Stimulated activated CD4-positive, alpha-beta T cell treated with anti-CD3 and anti-CD28 coated beads, Interleukin-1b, Interleukin-23, amount 100 ng/mL, for 1 hour (primary cell): ENCODE results near the gene PTPRO.
"Not testable (repeated sequence)": the region's sequence is repeated elsewhere in the genome, so short reads cannot be mapped to it uniquely, and the experiment has no call there.

Experiments used
- DNase-seq, 2 donors: peaks; one replicate each; pipeline ENCODE4 v3.0.0-alpha.2; 2020; ENCODE audit warnings: low read depth in 2 of 2

PTPRO gene

DNA sequence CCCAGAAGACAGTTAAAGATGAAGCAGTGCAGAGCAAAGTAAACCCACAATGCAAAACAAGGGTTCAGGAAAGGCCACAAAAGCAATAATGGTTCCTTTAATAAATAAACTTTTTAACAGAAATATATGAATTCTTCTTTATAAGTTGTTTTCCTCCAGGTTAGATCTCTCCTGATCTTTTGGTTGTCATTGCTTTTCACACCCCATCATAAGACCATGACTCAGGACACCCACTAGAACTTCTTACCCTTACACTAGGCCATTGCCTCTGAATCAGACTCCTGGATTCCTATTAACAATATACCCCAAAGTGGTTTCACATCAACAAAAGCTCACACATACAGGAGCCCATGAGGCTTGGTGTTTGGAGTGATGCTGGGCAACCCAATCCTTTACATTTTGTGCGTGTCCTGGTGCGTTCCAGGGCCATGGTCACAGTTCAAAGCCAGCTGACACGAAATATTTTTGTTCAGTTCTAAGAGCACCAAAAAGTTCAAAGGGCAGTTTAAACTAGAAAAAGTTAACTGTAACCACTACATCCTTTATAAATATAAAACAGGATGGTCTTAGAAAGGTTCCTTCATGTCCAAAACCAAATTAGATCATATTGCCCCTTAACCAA, 279.9 kb downstream of the PTPRO start:
- DNase-seq = no peak

DNA sequence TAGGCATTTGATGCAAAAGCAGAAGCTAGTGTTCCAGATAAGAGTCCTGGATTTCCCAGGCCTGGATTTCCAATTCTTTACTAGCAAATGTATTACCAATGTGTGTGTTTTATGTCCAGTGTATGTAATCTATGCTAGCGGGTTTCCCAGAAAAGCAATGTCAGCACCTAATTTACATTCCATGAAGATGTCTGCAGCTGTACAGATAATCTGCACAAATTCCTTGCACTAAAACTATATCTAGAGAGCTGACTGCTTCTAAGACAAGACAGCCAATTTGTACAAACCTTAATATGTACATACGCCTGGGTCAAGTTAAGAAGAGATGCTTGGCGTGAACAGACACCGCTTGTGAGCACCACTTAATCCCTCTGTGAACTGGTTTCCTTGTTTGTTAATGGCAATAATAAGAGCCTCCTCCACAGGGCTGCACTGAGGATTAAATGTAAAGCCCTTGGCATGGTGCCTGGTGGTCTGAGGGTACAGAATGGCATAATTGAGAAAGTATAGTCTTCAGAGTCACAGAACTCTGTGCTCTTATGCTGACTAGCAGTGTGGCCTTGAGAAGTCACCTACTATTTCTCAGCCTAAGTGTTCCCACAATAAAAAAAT, 281.3 kb downstream of the PTPRO start:
- no peak for DNase-seq

DNA sequence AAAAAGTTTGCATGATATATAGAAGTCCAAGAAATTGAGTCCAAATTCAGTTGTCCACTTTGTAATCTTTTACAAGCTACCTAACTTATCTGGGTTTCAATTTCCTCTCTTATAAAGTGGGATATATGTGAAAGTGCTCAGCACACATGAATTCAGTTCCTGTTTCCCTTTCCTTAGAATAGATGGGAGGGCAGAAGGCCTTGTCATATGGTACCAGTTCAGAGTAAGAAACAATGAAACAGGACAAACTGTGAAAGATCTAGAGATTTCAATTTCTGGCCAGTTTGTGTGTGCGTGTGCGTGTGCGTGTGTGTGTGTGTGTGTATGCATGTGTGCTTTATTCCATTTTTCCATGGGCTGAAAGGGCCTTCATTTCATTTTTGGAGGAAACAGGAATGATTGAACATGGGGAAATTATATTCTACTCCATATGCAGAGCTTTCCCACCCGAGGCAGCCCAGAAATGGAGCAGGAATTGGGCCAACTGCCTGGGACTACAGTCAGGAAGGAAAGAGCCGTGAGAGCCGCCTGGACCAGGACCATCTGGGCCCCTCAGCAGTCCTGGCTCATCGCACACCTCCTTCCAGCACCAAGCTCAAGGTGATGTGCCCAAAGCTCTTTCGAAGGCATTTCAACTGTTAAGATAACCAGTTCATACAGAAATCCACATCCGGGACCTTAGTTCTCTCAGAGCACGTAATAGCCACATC, 283.7 kb downstream of the PTPRO start:
- no peak for DNase-seq

DNA sequence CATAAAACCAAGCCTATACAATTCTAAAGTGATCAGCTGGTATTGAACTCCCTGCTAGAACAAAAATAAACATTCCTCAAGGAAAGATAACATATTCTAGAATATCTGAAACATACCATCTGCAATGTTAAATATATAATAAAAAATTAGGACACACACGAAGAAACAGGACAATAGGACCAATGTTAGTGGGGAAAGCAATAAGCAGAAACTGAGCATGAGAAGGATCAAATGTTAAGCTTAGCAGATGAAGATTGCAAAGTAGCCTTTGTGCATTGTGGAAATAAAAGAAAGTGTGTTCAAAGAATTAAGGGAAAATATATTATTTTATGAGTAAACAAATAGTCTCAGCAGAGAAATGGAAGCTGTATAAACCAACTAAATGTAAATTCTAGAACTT, 286.1 kb downstream of the PTPRO start:
- no peak for DNase-seq

DNA sequence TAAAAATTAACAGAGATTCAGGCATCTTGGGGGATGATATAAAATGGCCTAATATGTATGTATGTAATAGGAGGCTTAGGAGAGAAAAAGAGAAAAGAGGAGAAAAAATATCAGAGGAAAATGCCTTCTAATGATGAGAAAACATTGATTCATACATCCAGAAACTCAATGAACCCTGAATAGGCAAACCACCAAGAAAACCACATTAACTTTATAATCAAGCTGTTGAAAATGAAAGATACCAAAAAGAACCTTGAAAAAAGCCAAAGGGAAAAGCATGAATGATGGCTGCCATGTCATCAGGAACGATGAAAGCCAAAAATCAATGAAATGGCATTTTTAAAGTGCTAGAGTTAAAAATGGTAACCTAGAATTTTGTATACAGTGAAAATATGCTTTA, 286.6 kb downstream of the PTPRO start:
- DNase-seq = no peak

DNA sequence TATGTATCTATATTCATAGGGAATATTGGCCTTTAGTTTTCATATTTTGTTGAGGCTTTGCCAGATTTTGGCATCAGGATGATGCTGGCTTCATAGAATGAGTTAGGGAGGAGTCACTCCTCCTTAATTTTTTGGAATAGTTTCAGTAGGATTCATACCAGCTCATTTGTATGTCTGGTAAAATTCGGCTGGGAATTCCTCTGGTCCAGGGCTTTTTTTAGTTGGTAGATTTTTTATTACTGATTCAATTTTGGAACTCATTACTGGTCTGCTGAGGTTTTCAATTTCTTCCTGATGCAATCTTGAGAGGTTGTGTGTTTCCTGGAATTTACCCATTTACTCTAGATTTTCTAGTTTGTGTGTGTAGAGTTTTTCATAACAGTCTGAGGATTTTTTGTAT, 291.7 kb downstream of the PTPRO start:
- no peak for DNase-seq

DNA sequence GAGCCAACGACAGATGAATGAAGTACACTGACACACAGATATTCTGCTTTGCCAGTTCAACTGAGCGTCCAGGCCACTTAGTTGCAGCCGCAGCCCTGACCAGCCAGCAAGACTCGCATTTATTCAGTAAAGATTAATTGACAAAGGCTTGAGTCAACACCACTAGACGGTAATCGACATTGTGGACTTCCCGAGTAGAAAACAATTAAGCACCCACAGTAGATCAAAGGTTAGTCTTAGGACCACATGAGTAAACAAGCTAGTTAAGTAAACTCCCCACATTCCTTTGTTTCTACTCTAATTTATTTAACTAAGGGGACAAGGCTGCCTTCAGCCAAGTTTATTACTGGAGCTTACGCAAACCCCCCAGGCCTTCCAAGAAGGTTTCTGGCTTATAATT, 294.2 kb downstream of the PTPRO start:
- DNase-seq = not testable (repeated sequence)

DNA sequence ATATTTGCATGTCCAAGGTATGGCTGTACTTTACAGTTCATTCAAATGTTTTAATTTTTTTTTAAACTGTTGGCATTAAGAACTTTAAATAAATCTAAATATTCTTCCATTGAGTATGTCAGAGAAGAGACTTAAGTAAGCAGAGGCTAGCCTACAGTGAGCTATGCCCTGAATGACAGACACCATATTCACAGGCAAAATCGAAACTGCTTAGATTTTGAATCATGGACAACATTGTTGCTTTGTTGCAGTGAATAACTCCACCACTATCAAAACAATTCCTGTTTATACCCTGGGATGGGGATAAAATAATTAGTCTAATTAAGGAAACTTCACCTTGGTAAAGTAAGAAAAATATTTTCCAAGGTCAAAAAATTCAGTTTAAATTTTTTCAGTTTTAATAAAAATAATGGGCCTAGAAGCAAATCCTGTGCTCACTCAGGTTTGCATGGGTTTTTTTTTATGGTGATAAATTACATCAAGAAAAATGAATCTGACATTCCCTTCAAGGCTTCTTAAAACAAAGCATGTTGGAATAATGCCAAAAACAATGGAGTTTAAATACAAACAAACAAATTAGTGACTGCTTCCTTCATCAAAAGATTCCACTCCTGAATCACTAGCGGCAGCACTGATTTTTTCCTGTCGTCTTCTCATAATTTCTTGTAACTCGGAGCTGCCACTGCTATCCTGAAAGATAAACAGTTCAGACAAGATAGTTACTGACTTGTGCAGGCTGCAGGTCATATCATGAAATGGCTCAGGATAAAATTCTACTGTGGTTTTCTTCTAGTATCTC, 298.6 kb downstream of the PTPRO start:
- DNase-seq = no peak

DNA sequence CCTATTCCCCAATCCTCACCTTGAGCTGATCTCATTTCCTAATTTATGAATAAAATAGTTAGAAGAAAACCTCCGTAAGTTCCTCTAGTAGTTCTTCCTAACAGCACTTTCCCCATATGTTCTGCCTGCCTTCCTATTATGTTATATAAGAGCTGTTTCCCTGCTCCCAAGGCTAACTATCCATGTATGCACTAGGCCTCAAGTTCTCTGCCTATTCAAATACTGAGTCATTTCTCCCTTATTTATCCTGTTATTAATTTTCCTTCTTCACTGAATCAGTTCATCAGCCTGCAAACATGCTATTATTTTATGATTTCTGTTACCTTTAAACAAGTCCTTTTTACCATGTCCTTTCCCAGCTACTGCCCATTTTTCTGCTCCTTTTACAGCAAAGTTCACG, 302.8 kb downstream of the PTPRO start:
- DNase-seq = no peak

DNA sequence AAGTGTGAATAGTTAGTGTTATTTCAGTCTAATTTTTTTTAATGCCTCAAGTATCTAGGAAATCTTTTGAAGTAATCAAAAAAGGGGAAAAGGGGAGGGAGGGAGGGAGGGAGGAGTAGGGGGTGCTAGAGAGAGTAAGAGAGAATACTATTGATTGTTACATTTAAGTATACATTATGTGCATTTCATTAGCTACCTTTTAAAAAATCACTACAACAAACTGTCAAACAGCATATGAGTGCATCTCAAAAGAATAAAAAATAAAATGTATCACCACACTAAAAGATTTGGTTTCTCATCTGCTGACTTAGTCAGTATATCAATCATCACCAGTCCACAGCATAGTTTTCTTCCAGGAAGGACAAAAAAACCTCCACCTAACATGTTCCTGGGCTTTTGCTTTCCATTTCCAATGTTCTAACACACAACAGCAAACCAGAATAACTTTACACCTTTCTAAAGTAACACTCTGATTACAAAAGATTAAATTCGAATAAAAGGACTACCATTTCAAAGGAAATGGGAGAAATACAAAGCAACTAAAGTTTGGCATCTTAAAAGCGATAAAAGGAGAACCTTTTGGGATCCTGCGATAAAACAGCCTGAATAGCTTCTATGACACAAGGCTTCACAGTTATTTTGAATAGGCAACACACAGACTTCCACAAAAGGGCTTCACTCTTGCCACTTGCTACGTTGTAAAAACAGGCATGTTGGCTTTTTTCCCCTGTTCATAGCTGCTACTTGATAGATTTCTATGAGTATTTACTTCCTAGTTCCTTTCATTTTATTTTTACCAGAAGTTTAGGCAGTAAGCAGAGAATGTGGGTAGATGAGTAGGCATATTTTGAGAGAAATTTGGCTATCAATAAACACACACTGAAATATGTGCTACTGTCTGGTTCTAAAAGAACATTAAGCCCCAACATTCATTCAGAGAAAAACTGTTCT, 306.0 kb downstream of the PTPRO start:
- no peak for DNase-seq

DNA sequence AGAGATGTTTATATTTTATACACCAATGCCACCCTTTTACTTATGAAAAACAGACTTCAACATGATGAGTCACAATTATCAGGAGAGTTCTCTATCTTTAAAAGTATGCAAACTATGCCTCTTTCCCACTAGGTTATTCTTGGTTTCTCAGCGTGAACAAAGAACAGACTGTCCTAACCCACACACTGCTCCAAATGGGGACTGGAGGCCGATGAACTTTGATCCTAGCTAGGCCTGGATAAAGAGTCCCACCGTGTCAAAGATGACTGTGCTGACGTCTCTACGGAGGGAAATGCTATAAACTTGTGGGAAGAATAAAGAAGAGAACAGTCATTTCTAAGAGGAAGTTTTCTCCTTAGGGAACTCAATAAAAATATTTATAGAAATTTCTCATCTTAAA, 306.8 kb downstream of the PTPRO start:
- no peak for DNase-seq

DNA sequence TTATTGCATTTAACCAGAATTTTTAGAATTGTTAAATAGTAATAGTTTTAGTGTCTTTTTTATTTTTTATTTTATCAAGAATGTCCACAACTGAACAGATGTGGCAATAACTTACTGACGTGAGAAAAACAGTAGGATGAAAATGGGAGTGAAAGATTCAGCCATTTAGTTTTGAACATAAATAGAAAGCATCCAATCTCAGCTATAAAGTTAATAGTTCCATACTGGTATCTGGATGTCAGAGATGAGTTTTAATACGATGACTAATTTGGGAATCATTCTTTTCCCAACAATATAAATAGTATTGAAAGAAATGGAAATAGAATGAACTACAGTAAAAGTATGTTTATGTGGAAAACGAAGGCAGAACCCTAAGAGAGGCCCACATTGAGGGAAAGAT, 307.5 kb downstream of the PTPRO start:
- no peak for DNase-seq

DNA sequence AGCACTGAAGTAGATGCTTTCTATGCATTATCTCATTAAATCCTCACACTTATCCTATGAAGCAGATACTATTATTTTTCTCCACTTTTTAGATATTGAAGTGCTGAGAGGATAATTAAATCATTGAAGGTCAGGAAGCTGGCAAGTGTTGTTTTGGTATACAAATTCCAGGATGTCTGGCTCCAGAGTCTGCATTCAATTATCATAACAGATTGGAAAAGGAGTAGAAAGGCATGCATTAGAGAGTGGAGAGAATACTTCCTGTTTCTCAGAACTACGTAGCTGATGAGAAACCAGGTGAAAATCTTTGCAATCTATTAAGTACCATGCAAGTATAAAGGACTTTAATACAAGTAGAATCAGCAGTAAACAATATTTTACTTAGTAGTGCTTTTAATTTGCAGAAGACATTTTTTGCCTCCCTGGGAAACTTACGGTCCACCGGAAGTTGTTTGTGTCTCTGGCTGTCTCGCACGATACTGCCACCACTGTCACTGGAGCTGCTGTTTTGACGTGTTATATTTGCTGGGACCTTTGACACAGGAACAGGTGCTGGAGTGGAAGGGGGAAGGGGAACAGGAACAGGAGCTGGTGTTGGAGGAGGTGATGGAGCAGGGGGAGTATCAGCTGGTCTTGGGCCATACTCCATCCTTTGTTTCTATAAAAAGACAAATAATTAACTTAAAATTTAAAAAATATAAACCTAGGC, 308.9 kb downstream of the PTPRO start:
- no peak for DNase-seq

DNA sequence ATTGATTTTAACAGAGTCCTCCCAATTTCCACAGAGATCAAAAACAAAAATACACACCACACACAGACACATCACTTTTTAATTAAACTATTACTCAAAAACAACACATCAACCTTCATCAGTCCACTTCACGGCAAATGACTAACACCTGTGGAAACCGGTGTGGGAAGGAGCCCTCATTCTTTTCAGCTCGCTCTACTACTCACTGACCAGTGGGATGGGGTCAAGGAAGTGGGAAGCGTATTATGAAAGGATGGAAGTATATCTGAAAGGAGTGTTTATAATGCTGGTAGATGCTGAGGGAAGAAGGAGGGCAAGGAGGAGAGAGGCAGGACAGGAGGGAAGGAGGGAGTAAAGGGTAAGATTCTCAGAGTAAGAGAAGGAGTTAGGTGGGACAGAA, 310.4 kb downstream of the PTPRO start:
- no peak for DNase-seq

DNA sequence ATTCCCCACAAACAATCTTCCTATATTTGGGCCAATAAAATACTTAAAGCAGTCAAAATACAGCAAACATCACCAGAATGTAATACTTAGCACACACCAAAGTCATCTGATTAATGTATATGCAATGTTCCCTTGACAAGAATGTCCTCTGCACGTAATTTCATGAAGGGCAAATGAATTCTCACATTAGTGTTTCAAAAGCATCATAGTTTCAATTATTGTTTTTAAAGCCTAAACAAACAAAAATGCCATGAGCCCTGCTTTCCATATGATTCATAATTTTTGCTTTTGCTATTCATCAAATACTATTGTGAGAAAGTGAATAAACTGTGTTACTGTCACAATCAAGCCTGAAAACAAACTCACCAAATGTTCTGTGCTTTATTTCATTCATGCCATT, 310.9 kb downstream of the PTPRO start:
- no peak for DNase-seq

DNA sequence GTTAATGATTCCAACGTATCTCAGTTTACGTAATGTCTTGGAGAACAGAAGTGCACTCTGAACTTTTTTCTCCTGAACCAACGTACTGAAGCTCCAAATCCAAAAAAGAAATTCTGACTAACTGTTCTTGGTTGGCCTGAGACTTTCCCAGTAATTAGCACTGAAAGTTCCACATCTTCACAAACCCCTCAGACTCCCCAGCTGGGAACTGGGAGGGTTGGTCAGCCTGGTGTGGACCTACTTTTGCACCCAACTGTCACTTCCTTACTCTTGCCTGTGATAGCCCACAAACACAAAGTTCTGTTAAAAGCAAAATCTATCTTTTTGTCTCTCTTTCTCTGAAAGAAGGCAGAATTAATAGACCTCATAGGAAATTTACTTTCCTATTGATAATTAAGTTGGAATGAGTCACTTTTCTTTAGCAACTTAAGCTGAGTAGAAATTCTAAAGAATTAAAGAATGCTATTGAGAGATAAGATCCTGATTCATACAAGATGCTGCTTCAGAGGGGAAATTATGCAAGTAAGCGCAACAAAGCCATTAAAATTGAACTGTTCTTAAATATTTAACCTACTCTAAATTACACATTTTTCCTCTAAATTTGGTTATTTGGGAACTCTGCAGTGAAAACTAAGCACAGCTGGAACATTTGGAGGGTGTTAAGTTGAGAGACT, 311.8 kb downstream of the PTPRO start:
- DNase-seq = no peak

DNA sequence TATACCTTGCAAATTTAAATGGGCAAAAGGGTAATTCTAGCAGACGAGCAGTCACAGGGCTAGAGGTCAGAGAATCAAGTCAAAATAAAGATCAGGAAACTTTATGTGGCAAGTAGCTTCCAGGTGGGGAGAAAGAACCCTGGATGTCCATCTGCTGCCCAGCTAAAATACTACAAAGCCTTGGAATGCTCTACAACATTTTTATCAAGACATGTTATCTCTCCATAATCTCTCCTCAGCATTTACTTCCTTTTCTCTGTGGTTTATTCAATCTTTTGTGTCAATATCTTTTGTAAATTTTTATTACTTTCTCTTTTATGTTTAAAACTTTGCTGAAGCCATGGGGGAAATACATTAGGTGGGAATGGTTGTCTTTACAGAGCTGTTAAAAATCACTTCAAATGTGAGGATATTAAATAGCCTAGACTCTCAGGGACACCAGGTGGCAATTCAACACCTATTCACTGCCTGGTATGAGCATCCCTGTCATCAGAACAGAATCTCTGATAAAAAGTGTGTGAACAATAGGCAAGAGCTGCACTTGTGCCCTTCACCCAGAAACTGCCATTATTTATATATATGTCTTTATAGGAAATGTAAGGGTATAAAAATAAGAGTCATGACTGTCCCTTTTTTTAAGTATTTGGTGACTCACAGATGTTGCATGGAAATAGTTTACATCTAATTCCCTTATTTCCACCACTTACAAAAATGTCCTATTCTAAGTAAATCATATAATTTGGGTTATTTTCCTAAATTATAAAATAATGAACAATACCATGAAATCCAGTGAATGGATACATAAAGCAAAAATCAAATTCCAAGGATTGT, 314.0 kb downstream of the PTPRO start:
- DNase-seq = no peak

DNA sequence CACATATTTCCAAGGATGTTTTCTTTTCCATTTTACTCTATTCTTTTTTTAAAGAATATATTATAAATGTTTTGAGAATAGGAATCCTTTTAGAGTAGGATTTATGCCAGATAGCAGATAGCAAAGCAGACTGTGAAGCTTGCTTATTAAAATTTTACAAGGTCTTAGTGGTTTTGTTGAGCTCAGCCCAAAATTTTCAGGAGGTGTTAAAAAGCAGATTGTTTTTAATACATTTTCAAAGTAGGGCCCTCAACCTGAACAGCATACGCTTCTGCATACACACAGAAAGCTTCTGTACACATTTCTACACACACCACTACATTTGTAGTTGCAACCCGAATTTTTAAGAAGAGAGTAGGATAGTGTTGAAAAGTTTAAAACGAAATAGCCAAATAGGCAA, 315.9 kb downstream of the PTPRO start:
- no peak for DNase-seq

DNA sequence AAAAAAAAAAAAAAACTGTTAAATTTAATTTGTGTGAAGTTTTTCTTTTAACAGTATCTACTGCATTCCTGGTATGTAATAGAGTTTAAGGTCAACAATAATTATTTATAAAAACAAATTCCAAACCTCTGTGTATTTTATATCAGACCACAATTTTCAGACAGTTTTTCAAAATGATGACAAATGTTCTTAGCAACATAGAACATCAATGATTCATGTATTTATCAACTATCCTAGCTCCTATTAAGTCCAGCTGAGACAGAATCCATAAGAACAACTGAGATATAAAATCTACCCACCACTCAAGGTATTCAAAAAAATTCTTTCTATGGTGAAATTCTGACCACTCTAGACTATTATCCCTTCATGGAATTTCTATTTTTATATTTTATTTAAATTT, 322.4 kb downstream of the PTPRO start:
- DNase-seq = no peak
